B cell (primary cell): ENCODE data around the gene SURF2. TPM values are rescaled to one million over a fixed set of nuclear protein-coding genes. Genes with fewer than 3 reads are reported as not detected.

Source experiments
- ATAC-seq: fragments of 200-7000 bp; cut with Tn5 transposase; one replicate; pipeline ENCODE4 v1.10.0; 2021; ENCODE audit warnings: low read depth, mild to moderate bottlenecking, moderate number of reproducible peaks, moderate library complexity
- CTCF ChIA-PET: fragments of 350-600 bp; sonication (Branson Sonifier 250); formaldehyde crosslinking; loops from one replicate; lab custom pipeline; 2021; ENCODE audit warnings: antibody characterized with exemption, inconsistent platforms; lab: Charles Lee
- POLR2A ChIA-PET: fragments of 350-600 bp; sonication (Branson Sonifier 250); formaldehyde crosslinking; loops from one replicate; lab custom pipeline; 2021; ENCODE audit warnings: antibody characterized with exemption; lab: Charles Lee
- DNase-seq: peaks from one replicate; pipeline ENCODE4 v3.0.0; 2013
- H2AFZ ChIP-seq: 2 replicates; pipeline ENCODE4 v1.6.1; 2012; ENCODE audit warnings: mild to moderate bottlenecking, low read depth, low read length; ENCODE audit not compliant: insufficient read depth, poor library complexity, severe bottlenecking
- H3K27ac ChIP-seq, 2 donors: 1 replicate in 1 of 2; 2 replicates in 1 of 2; pipeline ENCODE4 v1.5.1; 2012 to 2013; ENCODE audit warnings: low read length in 2 of 2, mild to moderate bottlenecking in 2 of 2, moderate library complexity in 1 of 2
- H3K27me3 ChIP-seq, 4 experiments: fragments of 200-600 bp in 1 of 4; sonication (generic) in 1 of 4; replicated peaks in 1 of 4; 1 replicate in 2 of 4; 2 replicates in 2 of 4; pipeline versions ENCODE4 v1.6.1 to v1.7.0; 2013 to 2016; ENCODE audit warnings: low read length in 3 of 4, mild to moderate bottlenecking in 2 of 4, mixed read lengths in 1 of 4, moderate library complexity in 1 of 4; ENCODE audit not compliant: insufficient read depth in 4 of 4, control insufficient read depth in 3 of 4; ENCODE audit errors: control extremely low read depth in 1 of 4
- H3K36me3 ChIP-seq, 2 experiments: replicated peaks in 1 of 2; 1 replicate in 1 of 2; 2 replicates in 1 of 2; pipeline versions ENCODE4 v1.6.1 to v1.7.1; 2013; ENCODE audit warnings: low read length in 1 of 2; ENCODE audit not compliant: insufficient read depth in 2 of 2, control insufficient read depth in 1 of 2; ENCODE audit errors: control extremely low read depth in 1 of 2, extremely low read depth in 1 of 2
- H3K4me1 ChIP-seq, 2 donors: fragments of 200-600 bp in 1 of 2; sonication (generic) in 1 of 2; 1 replicate in 1 of 2; 2 replicates in 1 of 2; pipeline versions ENCODE4 v1.5.1 to v1.6.1; 2013 to 2017; ENCODE audit warnings: low read length in 2 of 2; ENCODE audit not compliant: control insufficient read depth in 2 of 2, insufficient read depth in 2 of 2
- H3K4me2 ChIP-seq: replicated peaks from 2 replicates; pipeline ENCODE3; 2012; ENCODE audit warnings: mild to moderate bottlenecking, low read depth, low read length; ENCODE audit not compliant: poor library complexity, severe bottlenecking
- H3K4me3 ChIP-seq, 5 experiments: fragments of 200-600 bp in 1 of 5; sonication (generic) in 1 of 5; 1 replicate in 3 of 5; 2 replicates in 2 of 5; pipeline versions ENCODE4 v1.5.1 to v1.7.0; 2011 to 2016; ENCODE audit warnings: low read length in 4 of 5, mild to moderate bottlenecking in 4 of 5, low read depth in 2 of 5, control low read depth in 1 of 5, moderate library complexity in 1 of 5; ENCODE audit not compliant: insufficient read depth in 1 of 5; ENCODE audit errors: control extremely low read depth in 1 of 5, extremely low read depth in 1 of 5
- H3K79me2 ChIP-seq: fragments of 200-600 bp; sonication (generic); one replicate; pipeline ENCODE4 v1.6.0; 2016; ENCODE audit warnings: low read length; ENCODE audit not compliant: control insufficient read depth, insufficient read depth
- H3K9ac ChIP-seq: fragments of 200-600 bp; sonication (generic); 2 replicates; pipeline ENCODE4 v1.6.1; 2017; ENCODE audit warnings: mild to moderate bottlenecking, low read length, moderate library complexity
- H3K9me3 ChIP-seq, 3 donors: one replicate each; pipeline versions ENCODE4 v1.6.1 to v1.7.1; 2013; ENCODE audit warnings: low read length in 2 of 3; ENCODE audit not compliant: control insufficient read depth in 2 of 3, insufficient read depth in 1 of 3; ENCODE audit errors: control extremely low read depth in 1 of 3
- H4K20me1 ChIP-seq: 2 replicates; pipeline ENCODE4 v1.6.0; 2012; ENCODE audit warnings: mild to moderate bottlenecking, low read length; ENCODE audit not compliant: insufficient read depth, control insufficient read depth, poor library complexity, severe bottlenecking
- H3K27ac Mint-ChIP-seq: one replicate; pipeline ENCODE4 v1.8.0; 2021; ENCODE audit warnings: mixed read lengths
- H3K27me3 Mint-ChIP-seq: one replicate; pipeline ENCODE4 v1.8.0; 2021; ENCODE audit warnings: mixed read lengths
- H3K4me1 Mint-ChIP-seq: one replicate; pipeline ENCODE4 v1.8.0; 2021; ENCODE audit warnings: mixed read lengths
- H3K4me3 Mint-ChIP-seq: one replicate; pipeline ENCODE4 v1.8.0; 2021; ENCODE audit warnings: mixed read lengths
- H3K9me3 Mint-ChIP-seq: one replicate; pipeline ENCODE4 v1.8.0; 2022; ENCODE audit warnings: mixed read lengths; ENCODE audit not compliant: insufficient read depth
- EZH2 ChIP-seq: IDR thresholded peaks from 2 replicates; pipeline ENCODE4 v1.6.1; 2012; ENCODE audit warnings: borderline replicate concordance, low read depth, mild to moderate bottlenecking, moderate library complexity, low read length; ENCODE audit not compliant: insufficient read depth, poor library complexity, severe bottlenecking
- WGBS: methylation state at CpG from one replicate; pipeline ENCODE4 v1.1.5; 2013; ENCODE audit warnings: missing lambda C conversion rate; ENCODE audit not compliant: insufficient coverage; 5-methylcytosine and 5-hydroxymethylcytosine counted together
- intact Hi-C: fragments of 100-400 bp; cut with micrococcal nuclease; formaldehyde crosslinking; loops from one replicate; pipeline ENCODE4 v1.10.0; 2022
- polyA plus RNA-seq: library from polyadenylated mRNA; depleted of rRNA; stranded (reverse); fragments of >200 nt; gene quantifications from 2 replicates; pipeline ENCODE4 v1.2.3, GENCODE V29; 2012
- total RNA-seq, 2 donors: library from RNA; stranded (reverse); fragments of 120-200 nt in 1 of 2; gene quantifications; 1 replicate in 1 of 2; 2 replicates in 1 of 2; pipeline versions ENCODE4 v1.2.3 to v1.2.4, GENCODE V29; 2013 to 2022
- TF ChIP-seq, protein P1 (sequence below): fragments of 200-600 bp; IDR thresholded peaks from one replicate; pipeline ENCODE4 v1.8.0; 2022; ENCODE audit warnings: antibody characterized with exemption, mild to moderate bottlenecking

SURF2 gene
- total and polyA plus RNA-seq, 2 donors (not counting 1 experiment from before 2014, with no cell fraction given): 17.1 to 17.3 TPM

DNA sequence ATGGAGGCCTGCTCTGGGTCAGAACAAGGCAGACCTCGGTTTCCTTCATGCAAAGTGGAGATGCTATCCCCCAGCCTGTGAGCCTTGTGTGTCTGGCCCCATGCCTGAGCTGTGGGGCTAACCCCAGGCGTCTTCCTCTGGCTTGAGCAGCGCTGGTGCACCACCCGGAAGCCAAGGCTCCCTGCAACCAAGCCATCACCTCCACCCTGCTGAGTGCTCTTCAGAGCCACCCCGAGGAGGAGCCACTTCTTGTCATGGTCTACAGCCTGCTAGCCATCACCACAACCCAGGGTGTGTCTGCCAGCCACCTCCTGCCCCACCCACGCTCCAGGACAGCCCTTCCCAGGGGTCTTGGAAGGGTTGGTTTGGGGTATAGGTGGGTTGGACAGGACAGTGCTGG lies 45.2 kb downstream of the SURF2 start:
- CTCF ChIA-PET: interaction anchor here (1.3 kb wide), 1 partner anchor 215 kb away, joined by 4 read pairs; no protein-coding TSS in a partner anchor
- Histone ChIP-seq H3K27me3 (no peaks in the 10 kb centered on the region), H3K79me2 (peaks cover 4% of the 10 kb centered on the region), H3K4me2 (no peak overlapping the region), H3K36me3 (peaks cover 0 to 25% of the 10 kb centered on the region in 2 experiments), H3K27ac (no peak overlapping the region), H3K4me1 (no peaks in the 10 kb centered on the region), H3K9me3 (no peaks in the 10 kb centered on the region), H3K9ac (no peak overlapping the region), H4K20me1 (peaks cover 36% of the 10 kb centered on the region), H2AFZ (no peak overlapping the region), H3K4me3 (no peak overlapping the region)
- no peak overlapping the region for H3K27ac Mint-ChIP-seq
- no peak for TF ChIP-seq EZH2
- TF ChIP-seq, protein P1, sequence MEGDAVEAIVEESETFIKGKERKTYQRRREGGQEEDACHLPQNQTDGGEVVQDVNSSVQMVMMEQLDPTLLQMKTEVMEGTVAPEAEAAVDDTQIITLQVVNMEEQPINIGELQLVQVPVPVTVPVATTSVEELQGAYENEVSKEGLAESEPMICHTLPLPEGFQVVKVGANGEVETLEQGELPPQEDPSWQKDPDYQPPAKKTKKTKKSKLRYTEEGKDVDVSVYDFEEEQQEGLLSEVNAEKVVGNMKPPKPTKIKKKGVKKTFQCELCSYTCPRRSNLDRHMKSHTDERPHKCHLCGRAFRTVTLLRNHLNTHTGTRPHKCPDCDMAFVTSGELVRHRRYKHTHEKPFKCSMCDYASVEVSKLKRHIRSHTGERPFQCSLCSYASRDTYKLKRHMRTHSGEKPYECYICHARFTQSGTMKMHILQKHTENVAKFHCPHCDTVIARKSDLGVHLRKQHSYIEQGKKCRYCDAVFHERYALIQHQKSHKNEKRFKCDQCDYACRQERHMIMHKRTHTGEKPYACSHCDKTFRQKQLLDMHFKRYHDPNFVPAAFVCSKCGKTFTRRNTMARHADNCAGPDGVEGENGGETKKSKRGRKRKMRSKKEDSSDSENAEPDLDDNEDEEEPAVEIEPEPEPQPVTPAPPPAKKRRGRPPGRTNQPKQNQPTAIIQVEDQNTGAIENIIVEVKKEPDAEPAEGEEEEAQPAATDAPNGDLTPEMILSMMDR: no peak
- no peaks in the 10 kb centered on the region for H3K4me1 Mint-ChIP-seq
- H3K9me3 Mint-ChIP-seq: no peaks in the 10 kb centered on the region
- intact Hi-C loops: no loop called here
- POLR2A ChIA-PET: no interaction called here
- WGBS: 76% methylated on average over 5 of the region's 6 CpGs
- no peak for DNase-seq
- no peak for ATAC-seq
- H3K4me3 Mint-ChIP-seq: no peak overlapping the region
- no peaks in the 10 kb centered on the region for H3K27me3 Mint-ChIP-seq

GRCh38 chr9:133402689-133403088 lies 46.3 kb downstream of the SURF2 start:
- DNase-seq (no peak), ATAC-seq (no peak)
- WGBS: 70% methylated on average over 6 of the region's 7 CpGs
- H3K4me2 ChIP-seq: no peak overlapping the region
- no peak overlapping the region for H3K4me3 ChIP-seq
- TF ChIP-seq, protein P1: no peak
- TF ChIP-seq EZH2: no peak
- H3K27me3 ChIP-seq: no peaks in the 10 kb centered on the region
- no peak overlapping the region for H2AFZ ChIP-seq
- peaks cover 2% of the 10 kb centered on the region for H3K4me1 Mint-ChIP-seq
- no peaks in the 10 kb centered on the region for H3K9me3 Mint-ChIP-seq
- peaks cover 38% of the 10 kb centered on the region for H4K20me1 ChIP-seq
- H3K36me3 ChIP-seq: peaks cover 0 to 35% of the 10 kb centered on the region in 2 experiments
- POLR2A ChIA-PET: no interaction called here
- no peaks in the 10 kb centered on the region for H3K27me3 Mint-ChIP-seq
- CTCF ChIA-PET: interaction anchor here (0.7 to 4.8 kb wide), 4 partner anchors 26 to 216 kb away, joined by 3 to 34 read pairs (median 3); partner anchors contain the start of gene STKLD1
- H3K27ac ChIP-seq: no peak overlapping the region
- H3K79me2 ChIP-seq: peaks cover 5% of the 10 kb centered on the region
- H3K4me3 Mint-ChIP-seq: no peak overlapping the region
- no peak overlapping the region for H3K27ac Mint-ChIP-seq
- H3K4me1 ChIP-seq: peaks cover 0 to 2% of the 10 kb centered on the region in 2 donors
- H3K9me3 ChIP-seq: no peaks in the 10 kb centered on the region
- intact Hi-C loops: no loop called here
- no peak overlapping the region for H3K9ac ChIP-seq
